ENCODE data around the gene ELOVL2. TPM values are rescaled to one million over a fixed set of nuclear protein-coding genes. Genes with fewer than 3 reads are reported as not detected.
"Not testable (repeated sequence)": the region's sequence is repeated elsewhere in the genome, so short reads cannot be mapped to it uniquely, and the experiment has no call there.

Gene ELOVL2
- total RNA-seq, 1 donor from 2014 or later = 1.3 TPM

DNA sequence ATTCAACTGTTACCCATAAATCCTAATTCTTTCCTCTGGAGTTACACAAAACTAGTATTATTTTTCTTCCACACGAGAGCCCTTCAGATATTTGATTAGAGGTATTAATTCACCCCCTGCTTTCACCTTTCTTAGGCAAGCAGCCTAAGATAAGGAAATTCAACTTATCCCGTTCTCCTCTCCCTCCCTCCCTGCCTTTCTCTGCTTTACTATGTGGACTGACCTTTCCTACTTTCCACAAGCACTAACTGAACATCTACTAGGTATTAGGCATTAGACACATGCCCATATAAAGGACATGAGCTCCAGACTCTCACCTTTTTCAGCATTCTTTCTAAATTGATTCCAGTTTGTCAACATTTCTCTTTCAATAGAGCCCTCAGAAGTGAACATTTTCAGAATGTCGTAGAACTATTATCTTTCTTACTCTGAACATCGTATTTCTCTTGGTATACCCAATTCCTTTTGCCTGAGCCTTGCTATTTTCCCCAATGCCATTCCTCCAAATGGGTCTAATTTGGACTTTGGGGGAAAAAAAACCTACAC is 16.5 kb downstream of the ELOVL2 start:
- intact Hi-C loops (cut with micrococcal nuclease) = no loop called here
- no peak for ATAC-seq
- no peak for DNase-seq

DNA sequence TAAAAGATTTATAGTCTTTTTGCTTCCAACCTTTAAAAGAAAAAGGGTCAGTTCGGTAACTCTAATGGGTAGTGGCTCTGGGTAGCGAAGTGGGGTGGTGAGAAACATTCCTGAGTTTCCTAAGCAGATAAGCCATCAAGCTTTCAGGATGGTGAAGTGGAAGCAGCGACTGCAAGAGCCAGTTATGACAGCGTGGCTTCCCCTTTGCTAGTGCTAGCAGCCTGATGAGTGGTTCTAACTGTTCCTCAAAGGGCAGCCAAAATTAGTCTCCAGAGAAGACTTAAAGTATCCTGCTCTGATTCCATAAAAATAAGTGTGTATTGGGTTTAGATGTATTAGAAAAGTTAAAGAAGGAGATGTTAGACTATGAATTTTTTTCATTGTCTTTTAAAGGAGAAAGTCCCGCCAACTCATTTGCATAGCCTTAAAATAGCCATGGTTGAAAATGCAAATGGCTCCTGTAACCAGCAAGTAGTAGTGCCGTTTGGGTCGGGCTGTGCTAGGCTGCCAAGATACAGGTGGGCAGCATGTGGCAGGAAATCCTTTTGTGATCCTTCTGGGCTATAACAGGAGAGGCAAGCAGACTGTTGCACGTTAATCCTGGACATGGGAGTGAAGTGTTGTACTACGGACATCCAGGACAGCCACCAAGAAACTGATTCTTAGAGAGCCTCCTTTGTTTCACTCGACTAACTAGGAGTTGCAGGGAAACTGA is 18.0 kb downstream of the ELOVL2 start:
- no peak for DNase-seq
- intact Hi-C loops (cut with micrococcal nuclease) = no loop called here
- peak; percentile 69 for ATAC-seq

DNA sequence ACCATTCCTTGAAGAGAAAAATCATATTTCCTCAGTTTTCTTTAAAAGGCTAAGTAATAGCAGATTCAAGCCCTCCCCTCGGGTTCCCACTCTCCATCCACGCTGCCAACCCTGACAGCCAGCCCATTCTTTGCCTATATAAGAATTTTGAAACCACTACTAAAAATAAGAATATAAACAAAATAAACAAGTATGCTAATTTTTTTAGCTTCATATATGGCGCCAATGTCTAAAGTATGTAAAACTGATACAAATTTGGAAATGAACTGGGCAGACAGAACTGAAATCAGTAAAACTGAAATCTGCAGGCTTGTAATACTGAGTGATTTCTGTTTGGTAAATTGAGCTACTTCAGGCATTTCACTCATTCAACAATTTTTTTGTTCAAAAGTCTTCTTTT is 19.0 kb downstream of the ELOVL2 start:
- DNase-seq = no peak
- no peak for ATAC-seq

DNA sequence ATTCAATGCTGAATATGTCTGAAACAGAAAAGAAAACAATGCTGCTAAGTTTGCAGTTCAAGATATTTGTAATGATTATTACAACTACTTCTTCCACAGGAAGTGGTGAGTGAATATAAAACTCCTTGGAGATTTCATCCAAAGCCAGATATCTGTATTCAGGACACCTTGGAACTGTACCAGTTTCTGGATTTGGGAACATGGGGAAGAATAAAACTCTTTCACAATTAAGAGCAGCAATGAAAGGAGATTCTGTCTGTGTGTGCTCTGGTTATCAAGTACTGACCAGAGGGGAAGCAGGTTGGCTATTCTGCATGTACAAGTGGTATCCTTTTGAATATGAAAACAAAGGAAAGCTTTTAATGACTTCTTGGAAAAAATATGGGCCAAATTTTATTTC is 21.1 kb downstream of the ELOVL2 start:
- DNase-seq = no peak
- ATAC-seq = peak; percentile 77
- intact Hi-C loops (cut with micrococcal nuclease) = no loop called here

More for the DNA sequence above, 19.0 kb downstream of the ELOVL2 start:
- intact Hi-C loops (cut with micrococcal nuclease) = no loop called here

DNA sequence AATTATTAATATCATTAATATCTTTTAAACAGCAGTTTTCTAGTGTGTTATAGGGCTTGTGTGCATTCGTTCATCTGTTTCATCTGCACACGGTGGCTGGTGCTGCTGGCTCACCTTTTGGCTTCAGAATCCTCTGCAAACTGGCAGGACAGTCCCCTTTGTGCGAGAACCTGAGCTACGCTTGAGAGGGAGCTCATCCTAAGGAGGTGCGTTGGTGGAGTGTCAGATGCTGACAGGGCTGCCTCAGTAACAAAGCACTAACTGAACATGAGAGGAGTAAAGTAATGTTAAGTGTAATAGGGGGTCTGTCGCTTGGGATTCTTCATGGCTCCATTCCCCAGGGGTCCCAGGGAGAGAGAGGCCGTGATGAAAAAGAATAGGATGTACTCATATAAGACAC is 22.4 kb downstream of the ELOVL2 start:
- no peak for ATAC-seq
- intact Hi-C loops (cut with micrococcal nuclease) = no loop called here
- no peak for DNase-seq

DNA sequence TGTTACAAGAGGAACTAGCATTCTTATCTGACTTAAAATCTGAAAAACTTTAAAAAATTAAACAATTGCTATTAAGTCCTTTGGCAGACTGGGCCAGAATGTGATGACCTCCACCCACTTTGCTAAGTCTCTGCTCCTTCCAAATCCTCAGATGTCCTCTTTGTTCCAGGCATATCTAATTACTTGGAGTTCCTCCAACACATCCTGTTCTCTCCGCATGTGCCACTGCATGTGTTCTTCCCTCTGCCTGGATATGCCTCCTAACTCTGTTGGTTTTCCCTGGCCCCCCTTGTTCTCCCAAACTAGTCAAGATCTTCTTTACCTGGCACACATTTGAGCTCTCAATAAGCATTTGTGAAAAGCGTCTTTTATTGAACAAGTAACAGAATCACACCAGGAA is 23.1 kb downstream of the ELOVL2 start:
- intact Hi-C loops (cut with micrococcal nuclease) = no loop called here
- ATAC-seq (peak; percentile 79), DNase-seq (no peak)

DNA sequence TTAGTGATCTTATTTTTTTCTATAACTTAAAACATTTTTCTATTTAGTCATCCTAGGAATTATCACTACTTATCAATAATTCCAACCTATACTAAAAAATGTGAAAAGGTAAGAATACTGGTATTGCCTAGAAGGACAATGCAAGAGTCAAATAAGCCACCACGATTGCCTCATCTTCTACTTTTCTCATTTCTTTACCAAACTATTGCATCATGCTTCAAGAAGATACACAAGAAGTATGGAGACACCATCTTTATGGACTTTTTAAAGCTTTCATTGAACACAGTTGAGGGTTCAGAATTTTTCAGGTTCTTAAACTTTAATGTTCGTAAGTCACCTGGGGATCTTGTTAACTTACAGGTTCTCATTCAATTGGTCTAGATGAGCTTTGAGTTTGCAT is 25.9 kb downstream of the ELOVL2 start:
- ATAC-seq (no peak), DNase-seq (no peak)
- intact Hi-C loops (cut with micrococcal nuclease) = no loop called here

DNA sequence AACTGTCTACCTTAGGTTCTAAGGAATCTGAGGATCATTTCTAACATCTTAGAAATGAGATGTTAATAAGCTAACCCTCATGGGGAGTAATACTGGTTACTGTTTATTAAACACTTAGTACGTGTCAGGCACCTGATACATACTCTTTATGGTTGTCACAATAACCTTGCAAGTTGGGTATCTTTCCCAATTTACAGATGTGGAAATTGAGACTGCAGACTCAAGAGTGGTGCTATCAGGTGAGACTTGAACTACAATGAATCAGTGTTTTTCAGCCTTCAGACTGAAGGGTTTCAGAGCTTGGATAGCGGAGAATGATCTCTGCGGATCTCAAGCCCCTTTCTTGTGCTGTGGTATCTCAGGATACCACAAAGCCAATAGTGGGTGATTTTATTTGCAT is 27.0 kb downstream of the ELOVL2 start:
- intact Hi-C loops (cut with micrococcal nuclease) = no loop called here
- DNase-seq (no peak), ATAC-seq (no peak)

DNA sequence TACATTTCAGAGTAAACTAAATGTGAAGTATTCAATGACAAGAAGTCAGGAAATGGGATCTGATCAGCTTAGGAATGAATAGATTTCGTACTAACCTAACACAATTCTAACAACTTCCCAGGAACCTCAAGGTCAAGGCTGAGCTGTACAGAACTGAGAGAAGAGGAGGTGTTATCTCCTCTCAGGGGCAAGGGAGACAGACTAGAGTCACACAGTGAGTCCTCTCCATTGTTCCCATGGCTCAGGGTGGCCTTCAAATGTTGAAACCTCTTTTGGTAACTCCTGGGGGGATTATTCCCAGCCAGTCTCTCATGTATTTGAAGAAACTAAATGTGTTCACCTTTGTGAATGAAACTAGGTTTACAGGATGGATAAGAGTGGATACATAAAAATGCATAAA is 27.7 kb downstream of the ELOVL2 start:
- ATAC-seq (no peak), DNase-seq (no peak)
- intact Hi-C loops (cut with micrococcal nuclease) = no loop called here

DNA sequence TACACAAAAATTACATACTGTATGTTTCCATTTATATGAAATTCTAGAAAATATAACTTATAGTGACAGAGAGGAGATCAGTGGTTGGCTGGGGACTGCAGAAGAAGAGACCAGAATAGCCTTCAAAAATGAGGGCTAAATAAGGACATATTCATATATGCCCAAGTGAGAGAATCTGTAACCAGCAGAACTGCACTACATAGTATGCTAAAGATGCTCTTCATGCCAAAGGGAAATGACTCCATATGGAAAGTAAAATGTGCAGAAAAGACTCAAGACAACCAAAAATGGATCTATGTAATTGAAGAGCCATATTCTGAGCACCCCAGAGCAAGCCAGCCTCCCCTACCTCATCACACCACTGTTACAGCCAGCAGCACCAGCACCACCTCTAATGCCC is 29.0 kb downstream of the ELOVL2 start:
- DNase-seq (no peak), ATAC-seq (no peak)
- intact Hi-C loops (cut with micrococcal nuclease) = no loop called here

DNA sequence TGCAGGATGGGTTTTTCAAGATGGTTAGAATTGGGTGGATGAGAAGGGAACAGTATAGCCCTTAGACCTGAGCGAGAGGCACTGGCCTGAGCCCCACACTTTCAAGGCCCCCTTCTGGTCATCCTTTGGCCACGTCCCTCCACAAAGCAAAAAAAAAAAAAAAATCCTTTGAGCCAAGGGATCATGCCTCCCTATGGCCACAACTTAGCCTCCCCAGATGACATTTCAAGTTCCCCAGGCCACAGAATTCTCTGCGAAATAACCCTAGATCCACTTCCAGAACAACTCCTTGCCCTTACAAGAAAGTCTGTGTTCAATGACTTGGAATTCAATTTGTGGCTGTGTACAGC is 30.4 kb downstream of the ELOVL2 start:
- no peak for ATAC-seq
- intact Hi-C loops (cut with micrococcal nuclease) = no loop called here

DNA sequence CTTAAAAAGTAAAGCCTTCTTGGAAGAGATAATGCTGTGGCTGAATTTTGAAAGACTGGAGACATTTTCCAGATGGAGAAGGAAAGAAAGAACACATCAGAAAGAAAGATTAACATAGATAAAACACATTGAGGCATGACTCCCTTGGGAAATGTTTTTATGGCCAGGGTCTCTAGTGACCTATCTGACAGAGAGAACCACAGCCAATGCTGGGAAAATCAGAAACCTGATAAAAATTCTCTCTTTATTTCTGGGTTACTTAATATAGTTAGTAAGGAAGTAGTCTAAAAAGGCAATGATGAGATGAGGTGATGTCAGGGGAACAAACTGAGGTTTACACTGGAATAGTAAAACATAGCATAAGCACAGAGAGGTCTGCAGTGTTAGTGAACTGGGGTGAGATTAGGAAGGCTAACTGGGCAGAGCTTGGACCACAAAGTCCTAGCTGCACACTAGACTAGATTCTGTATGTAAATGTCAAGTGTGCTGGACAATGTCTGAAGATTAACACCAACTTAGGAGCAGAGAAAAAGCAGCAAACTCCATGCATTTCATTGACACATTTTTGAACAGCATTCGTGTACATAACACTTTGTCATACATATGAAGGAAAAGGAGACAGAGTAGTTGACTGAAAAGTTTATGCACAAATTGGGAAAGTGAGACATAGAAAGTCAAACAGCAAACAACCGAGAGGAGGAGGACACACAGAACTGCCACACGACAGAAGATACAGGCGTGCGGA is 31.0 kb downstream of the ELOVL2 start:
- DNase-seq (no peak), ATAC-seq (peak; percentile 66)
- intact Hi-C loops (cut with micrococcal nuclease) = no loop called here

More for the DNA sequence above, 30.4 kb downstream of the ELOVL2 start:
- DNase-seq = no peak

DNA sequence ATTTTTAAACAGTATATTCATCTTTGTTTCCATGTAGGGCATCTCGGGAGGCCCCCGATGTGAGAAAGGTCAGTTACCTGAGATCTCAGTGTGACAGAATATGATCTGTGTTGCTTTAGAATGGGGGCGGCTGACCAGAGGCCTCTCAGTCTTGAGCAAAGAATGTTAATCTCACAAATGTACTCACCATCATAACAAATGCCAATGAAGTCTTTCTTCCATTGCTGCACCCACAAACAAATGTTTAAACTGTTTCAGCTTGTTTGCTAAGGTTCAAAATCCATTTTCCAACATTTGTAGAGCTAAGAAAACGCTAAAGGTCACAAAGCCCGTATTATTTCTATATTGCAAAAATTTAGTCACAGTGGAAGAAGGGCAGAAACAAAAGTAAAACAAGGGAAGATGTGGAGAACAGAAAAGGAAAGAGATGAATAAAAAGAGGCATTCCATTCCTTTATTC is 31.8 kb downstream of the ELOVL2 start:
- no peak for DNase-seq

DNA sequence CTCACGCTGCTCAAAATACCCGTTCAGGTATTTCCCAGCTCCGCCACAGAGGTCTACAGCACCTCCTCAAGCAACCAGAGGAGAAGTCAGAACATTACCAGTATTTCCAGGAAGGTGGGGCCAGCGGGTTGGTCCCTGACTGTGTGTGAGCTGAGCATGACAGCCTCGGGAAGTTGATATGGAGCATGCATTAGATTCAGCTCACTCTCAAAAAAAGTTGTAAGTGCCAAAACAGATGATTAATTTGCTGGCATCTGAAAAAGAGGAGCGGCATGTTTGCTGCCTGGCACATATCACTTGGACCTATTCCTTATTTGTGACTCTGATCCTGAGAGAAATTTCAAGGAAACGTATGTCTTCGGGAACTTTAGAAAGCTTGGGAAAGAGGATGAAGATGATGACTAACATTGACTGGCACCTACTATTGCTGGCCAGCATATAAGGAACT is 32.3 kb downstream of the ELOVL2 start:
- DNase-seq (no peak), ATAC-seq (peak; percentile 50)
- intact Hi-C loops (cut with micrococcal nuclease) = no loop called here

More for the DNA sequence above, 31.8 kb downstream of the ELOVL2 start:
- intact Hi-C loops (cut with micrococcal nuclease) = no loop called here
- no peak for ATAC-seq

DNA sequence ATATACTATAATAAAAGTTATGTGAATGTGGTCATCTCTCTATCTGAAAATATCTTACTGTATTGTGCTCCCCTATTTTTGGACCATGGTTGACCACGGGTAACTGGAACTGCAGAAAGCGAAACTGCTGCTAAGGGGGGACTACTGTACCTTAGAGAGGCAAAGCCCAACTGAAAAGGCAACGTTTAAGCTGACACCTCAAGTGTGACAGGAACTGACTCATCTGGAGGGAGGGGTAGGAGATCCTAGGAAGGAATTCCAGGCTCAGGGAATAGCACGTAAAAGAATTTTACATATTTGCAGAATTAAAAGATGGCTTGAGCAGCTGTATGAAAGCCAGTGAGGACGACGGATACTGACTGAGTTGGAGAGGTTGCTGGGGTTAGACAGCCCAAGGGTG is 34.8 kb downstream of the ELOVL2 start:
- DNase-seq (no peak), ATAC-seq (no peak)
- intact Hi-C loops (cut with micrococcal nuclease) = no loop called here

DNA sequence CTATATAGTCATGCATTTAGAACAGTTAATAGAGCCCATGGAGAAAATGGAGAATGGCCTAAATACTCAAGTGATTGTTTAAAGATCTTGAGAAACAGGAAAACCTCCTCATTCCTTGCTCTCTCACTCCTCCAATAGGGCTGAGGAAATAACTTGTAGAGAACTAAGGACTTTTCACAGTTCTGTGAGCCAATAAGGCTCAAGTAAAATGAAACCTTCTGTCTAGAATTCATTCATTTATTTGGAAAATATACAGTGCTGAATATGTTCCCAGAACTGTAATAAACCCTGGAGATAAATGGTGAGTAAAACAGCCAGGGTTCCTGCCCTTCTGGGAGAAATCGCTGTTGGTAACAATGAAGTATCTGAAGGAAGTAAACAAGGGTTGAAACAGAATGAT is 35.3 kb downstream of the ELOVL2 start:
- DNase-seq = no peak
- intact Hi-C loops (cut with micrococcal nuclease) = no loop called here
- ATAC-seq = peak; percentile 38

DNA sequence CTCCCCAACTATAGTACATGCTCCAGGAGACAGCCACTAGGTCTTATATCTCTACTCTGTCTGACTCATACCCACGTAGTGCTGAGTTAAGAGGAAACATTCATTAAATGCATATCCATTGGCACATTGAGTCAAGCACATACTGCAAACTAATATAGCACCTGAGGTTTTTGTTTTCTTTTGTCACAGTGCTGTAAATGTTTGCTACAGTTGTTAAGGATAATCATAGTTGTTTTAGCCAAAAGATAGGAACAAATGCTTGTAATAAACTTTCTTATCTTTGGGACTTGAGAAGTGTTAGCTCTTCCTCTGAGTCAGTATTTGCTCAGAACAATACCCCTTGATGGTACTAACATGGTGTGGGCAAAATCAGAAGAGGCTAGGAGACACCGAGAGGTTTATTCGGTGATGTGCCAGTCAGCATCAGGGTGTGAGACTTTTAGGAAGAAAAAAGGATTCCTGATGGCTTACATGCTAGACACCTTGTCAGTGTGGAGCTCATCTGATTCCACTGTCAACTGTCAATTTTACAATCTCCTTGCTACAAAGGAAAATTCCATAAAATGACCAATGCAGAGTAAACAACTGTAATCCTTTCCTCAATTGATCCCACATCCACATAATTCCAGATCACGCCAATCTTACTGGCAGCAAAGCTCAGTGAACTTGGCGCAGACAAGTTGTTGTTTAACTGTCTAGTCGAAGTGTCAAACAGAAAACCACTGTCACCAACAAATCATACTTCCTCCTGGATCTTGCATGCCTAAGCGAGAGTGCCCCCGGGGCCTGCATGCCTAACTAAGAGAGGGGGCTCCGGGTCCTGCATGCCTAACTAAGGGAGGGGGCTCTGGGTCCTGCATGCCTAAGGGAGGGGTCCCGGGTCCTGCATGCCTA is 36.1 kb downstream of the ELOVL2 start:
- intact Hi-C loops (cut with micrococcal nuclease) = no loop called here
- DNase-seq (no peak), ATAC-seq (no peak)

DNA sequence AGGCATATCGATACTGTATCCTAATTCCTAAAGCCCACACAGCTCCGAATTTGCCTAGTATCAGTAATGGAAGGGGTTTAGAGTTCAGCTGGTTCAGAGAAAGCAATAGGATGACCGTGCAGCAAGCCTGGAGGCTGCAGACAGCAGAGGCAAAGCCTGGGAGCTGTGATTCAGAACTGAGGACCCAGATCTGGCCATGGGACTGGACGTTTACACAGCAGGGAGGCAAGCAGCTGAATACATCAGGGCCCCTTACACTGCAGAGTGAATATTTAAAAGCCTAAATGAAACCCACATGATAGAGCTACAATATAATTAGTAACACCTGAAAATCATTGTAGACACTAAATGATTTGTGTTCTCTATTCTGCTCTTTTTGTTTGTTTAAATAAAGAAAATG is 38.0 kb downstream of the ELOVL2 start:
- ATAC-seq = no peak
- intact Hi-C loops (cut with micrococcal nuclease) = no loop called here
- DNase-seq = no peak

DNA sequence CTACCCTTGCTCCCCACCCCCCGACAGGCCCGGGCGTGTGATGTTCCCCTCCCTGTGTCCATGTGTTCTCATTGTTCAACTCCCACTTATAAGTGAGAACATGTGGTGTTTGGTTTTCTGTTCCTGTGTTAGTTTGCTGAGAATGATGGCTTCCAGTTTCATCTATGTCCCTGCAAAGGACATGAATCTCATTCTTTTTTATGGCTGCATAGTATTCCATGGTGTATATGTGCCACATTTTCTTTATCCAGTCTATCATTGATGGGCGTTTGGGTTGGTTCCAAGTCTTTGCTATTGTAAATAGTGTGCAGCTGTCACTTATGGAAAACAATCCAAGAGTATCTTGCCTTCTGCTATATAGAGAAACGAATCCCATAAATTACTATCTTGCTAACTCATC is 40.8 kb downstream of the ELOVL2 start:
- DNase-seq; intact Hi-C loops (cut with micrococcal nuclease); ATAC-seq: not testable (repeated sequence)

DNA sequence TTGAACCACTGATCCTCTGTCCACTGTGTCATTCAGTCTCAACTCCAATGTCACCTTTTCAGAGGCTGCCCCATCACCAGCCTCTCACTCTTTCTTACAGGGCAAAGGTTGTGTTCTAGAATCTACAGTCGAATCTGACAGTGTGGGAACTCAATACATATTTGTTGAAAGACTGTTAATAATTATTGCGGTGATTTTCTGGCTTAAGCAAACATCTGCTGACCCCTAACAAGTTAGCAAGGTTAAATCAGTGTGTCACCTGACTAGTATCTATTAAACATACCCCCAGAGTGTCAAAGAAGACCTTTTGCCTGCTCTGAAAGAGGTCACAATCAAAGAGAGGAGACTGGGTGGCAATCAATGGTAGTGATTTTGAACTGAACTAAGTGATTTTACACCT is 41.9 kb downstream of the ELOVL2 start:
- intact Hi-C loops (cut with micrococcal nuclease) = no loop called here
- ATAC-seq = no peak

More for the DNA sequence above, 41.9 kb downstream of the ELOVL2 start:
- DNase-seq = no peak
